GM10847 (cell line): ENCODE results near the gene CYP1A2.

ENCODE experiments used
- POLR2A ChIP-seq: IDR thresholded peaks from 2 replicates; pipeline ENCODE4 v1.6.1; 2011; ENCODE audit not compliant: insufficient read length; ENCODE audit errors: extremely low read depth

The CYP1A2 gene

GRCh38 chr15:74790080-74790916 lies 41.7 kb downstream of the CYP1A2 start:
- TF ChIP-seq POLR2A, result no peak

- TF ChIP-seq POLR2A, result no peak
Measured at GRCh38 chr15:74791007-74791406, 42.4 kb downstream of the CYP1A2 start.

DNA sequence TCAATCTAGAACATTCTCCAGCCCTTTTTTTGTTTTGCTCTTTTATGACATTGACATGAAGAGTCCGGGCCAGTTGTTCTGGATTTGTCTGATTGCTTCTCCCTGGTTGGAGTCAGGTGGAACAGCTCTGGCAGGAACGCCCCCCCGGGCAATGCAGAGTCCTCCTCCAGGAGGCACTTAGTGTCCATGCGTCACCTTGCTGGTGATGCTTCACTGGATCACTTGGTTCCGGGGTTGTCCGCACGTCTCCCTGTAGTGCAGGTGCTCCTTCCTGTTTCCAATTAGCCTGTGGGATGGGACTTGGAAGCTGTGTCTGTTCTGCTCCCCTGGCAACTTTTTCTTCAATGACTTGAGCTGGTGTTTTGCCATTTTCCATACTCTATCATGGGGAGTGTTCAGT lies 43.0 kb downstream of the CYP1A2 start:
- no peak for TF ChIP-seq POLR2A

DNA sequence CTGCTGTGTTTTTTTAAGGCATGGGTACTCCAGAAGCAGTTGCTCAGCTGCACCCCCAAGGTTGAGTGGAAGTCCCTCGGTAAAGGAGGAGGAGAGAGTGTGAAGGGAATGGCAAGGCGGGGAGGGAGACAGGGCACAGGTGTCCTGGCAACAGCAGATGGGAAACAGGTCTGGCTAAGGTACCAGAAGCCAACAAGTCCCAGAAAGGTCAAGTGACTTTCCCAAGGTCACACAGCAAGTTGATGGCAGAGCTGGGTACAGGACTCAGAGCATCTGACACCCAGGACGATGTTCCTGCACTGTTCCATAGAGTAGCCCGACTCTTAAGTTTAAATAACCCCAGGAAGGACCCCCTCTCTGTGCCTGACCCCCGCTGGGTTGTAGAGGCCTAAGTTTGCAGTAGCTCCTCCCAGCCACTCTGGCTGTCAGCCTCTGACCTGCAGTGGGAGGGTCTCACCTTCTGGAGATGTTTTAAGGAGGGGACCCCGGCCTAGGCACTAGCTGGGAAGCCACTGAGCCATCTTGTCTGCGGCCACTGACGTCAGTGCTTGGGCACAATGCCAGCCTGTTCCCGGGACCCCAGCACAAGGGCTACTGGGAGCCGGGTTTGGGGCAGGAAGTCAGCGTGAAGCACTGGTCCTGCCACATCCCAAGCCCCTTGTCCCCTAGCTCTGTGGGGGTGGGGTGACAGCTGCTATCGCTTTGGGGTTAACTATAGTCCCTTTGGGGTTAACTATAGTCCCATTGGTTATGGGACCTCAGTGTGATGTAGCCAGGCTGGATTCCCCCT lies 43.8 kb downstream of the CYP1A2 start:
- TF ChIP-seq POLR2A, result no peak

DNA sequence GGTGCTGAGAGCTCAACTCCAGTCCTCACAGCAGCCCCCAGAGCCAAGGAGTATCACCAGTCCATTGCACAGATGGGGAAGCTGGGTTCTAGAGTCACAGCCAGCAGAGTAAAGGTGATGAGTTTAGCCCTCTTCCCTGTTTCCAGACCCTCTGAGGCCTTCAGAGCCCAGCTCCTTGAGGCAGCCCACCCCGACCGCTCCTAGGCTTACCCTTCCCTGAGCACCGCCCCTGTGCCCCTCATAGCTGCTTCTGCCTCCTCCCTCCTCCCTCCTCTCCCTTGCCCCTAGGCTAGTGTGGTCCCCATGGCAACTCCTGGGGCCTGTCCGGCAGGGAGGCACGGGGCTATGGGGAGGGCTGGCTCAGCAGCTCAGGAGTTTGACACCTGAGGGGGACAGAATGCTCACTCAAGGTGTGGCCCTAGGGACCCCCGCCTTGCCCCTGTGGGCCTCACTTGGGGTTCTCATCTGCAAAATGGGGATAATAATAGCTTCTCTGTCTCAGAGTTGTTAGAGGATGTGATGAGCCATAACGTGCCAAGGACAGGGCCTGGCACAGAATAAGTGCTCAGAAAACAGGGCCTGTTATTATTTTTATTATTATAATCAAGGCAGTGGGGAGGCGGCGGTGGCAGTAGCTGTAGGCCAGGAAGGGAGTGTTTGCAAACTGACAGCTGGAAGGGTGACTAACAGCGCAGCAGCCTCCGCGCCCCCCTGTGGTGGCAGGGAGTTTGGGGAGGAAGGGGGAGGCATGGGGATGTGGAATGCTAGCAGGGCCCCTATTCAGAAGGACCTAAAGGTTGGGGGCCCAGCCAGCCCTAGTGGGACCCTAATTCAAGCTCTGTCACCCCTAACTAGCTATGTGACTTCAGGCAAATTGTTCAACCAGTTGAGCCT lies 44.7 kb downstream of the CYP1A2 start:
- TF ChIP-seq POLR2A, result no peak

GRCh38 chr15:74794248-74794969 lies 45.8 kb downstream of the CYP1A2 start:
- no peak for TF ChIP-seq POLR2A

DNA sequence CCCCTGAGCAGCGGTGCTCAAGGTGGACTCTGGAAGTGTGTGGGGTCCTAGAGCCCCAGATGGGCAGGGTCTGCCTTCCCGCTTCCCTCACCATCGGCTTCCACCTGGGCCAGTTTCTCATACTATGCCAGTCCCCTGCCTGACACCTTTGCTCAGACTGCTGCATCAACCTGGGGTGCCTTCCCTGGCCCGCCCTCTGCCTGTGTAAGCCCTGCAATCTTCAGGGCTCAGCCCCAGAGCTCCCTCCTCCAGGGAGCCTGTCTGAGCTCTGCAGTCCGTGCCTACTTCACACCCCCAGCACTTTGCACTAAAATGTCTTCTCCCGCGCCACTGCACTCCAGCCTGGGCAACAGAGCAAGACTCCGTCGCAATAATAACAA lies 46.3 kb downstream of the CYP1A2 start:
- no peak for TF ChIP-seq POLR2A

- no peak for TF ChIP-seq POLR2A
Measured at GRCh38 chr15:74795966-74796625, 47.5 kb downstream of the CYP1A2 start.

DNA sequence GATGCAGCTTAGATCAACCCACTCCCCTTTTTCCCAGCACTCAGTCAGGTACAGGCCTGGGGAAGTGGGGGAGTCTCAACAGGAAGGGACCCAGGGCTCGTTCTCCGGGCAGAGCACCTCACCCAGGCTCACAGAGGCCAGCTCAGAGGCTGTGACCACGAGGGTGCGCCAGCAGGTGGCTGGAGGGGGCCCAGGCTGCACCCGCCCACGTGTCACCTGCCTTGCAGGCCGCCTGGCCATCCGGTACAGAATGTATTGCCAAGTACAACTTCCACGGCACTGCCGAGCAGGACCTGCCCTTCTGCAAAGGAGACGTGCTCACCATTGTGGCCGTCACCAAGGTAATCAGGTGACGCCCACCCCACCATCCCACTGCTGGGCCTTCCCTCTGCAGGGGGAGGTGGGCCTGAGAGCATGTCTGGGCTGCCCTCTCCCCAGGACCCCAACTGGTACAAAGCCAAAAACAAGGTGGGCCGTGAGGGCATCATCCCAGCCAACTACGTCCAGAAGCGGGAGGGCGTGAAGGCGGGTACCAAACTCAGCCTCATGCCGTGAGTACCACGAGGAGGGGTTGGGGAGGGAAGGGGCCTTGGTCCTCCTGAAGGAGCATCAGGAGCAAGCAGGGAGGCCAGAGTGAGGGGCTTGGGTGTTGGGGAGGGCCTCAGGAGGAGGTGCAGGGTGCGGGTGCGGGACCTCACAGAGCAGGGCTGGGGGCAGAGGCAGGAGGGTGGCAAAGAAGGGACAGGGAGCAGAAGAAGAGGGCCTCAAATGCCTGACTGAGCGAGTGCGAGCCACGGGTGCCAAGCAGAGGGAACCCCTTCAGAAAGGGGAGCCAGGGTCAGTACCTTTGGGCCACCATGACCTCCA lies 50.0 kb downstream of the CYP1A2 start:
- TF ChIP-seq POLR2A, result no peak

DNA sequence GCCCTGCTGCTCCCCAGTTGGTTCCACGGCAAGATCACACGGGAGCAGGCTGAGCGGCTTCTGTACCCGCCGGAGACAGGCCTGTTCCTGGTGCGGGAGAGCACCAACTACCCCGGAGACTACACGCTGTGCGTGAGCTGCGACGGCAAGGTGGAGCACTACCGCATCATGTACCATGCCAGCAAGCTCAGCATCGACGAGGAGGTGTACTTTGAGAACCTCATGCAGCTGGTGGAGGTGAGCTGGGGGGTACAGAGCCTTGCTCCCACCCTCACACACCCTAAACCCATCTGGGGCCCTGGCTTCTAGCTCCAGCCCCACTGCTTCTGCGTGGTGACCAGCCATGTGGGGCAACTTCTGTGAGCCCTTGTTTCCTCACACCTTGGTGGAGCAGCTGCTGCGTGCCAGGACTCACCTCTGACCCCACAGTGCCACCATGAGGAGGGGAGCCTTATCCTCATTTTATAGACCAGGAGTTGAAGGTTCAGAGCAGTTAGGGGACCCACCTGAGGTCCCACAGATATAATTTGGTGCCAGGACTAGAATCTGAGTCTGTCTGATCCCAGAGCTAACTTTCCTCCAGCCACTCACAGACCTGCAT lies 50.7 kb downstream of the CYP1A2 start:
- TF ChIP-seq POLR2A, result no peak

- no peak for TF ChIP-seq POLR2A
Measured at GRCh38 chr15:74799856-74800558, 51.4 kb downstream of the CYP1A2 start.

DNA sequence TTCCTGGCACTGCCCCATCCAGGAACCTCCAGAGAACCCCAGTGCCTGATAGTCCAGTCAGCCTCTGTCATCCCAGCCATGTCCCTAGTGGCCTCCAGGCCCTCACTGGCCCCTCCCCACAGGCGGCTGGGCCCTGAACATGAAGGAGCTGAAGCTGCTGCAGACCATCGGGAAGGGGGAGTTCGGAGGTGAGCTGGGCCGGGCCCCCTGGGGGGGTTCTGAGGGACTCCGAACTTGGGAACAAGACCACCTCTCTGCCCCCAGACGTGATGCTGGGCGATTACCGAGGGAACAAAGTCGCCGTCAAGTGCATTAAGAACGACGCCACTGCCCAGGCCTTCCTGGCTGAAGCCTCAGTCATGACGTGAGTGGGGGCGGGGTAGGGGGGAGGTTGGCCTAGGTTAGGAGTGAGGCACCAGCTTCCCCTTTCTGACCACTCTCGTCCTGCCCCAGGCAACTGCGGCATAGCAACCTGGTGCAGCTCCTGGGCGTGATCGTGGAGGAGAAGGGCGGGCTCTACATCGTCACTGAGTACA lies 52.0 kb downstream of the CYP1A2 start:
- no peak for TF ChIP-seq POLR2A
